Glomerular visceral epithelial cell (primary cell): ENCODE data around the gene SGSH.

Experiments
- DNase-seq: peaks from one replicate; pipeline ENCODE4 v3.0.0-alpha.2; 2016; ENCODE audit errors: extremely low spot score

The SGSH gene

GRCh38 chr17:80227156-80227555 lies 7.0 kb upstream of the SGSH start:
- DNase-seq: no peak

- no peak for DNase-seq
These were observed 5.1 kb upstream of the SGSH start for GRCh38 chr17:80225230-80225629.

DNA sequence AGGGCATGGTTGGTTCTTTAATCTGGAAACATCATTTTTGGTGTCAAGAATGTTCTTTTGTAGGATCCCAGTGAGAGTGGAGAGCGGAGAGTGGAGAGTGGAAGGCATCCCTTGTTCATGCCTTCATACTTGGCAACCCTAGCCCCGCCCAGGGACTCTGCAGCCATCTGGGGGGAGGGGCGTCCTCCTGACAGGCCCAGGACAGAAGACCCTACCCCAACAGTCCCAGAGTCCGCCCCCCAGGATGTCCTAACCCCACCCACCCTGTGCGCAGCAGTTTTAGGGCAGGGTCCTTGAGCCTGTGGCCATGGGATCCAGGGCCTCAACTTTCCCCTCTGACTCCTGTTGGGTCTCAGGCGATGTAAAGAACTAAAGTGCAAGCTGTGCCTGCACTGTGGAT lies 4.5 kb upstream of the SGSH start:
- DNase-seq: no peak

GRCh38 chr17:80223838-80224497 lies 3.8 kb upstream of the SGSH start:
- DNase-seq: no peak

DNA sequence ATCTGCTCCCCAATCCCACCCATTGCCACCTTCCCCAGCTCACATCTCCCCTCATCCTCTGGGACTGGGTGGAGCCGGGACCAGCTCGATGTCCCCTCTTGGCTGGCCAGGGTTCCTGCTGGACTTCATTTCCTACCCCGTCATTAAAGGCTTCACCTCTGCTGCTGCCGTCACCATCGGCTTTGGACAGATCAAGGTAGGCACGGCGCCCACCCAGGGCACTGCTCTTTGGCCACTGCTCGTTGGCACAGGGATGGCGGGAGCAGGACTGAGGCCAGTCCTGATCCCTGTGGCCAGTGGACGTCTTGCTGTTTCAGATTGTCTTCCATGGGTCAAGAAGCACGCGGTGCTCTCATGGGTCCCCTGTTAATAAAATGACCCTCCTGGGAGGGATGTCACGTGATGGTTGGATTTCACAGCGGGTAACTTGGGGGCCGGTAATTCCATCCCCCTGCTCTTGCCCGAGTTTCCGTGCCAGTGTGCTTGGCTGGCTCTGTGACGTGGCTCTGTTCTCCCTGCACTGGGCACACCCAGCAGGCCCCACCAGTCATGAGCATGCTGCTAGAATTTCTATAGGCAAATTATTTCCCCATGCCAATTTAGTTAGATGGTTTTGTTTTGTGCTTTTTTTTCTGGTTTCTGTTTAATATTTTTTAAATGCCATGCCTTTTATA lies 3.1 kb upstream of the SGSH start:
- no peak for DNase-seq

DNA sequence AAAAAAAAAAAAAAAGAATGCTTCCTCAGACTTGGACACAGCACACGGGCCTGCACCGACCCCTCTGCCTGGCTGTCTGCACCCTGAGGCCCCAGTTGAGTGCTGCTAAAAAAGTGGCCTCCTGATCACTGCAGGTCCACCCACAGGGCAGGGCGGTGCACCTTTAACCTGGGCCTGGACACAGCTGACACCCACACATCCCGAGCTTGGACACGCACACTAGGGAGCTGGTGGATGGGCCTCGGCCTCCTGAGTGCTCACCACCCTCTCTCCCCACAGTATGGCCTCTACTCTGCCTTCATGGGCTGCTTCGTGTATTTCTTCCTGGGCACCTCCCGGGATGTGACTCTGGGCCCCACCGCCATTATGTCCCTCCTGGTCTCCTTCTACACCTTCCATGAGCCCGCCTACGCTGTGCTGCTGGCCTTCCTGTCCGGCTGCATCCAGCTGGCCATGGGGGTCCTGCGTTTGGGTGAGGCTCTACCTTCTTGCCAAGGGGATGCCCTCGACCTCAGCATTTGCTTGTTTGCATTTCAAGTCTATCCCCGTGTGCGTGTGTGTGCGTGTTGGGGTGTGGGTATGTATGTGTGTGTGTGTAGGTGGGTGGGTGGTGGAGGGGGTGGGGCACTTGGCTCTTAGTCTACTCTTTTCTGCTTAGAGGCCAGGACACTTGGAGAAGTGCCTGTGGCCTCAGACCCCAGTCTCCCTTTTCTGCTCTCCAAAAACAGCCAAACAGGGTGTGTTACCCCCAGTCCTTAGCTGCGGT lies 2.4 kb upstream of the SGSH start:
- DNase-seq: no peak

DNA sequence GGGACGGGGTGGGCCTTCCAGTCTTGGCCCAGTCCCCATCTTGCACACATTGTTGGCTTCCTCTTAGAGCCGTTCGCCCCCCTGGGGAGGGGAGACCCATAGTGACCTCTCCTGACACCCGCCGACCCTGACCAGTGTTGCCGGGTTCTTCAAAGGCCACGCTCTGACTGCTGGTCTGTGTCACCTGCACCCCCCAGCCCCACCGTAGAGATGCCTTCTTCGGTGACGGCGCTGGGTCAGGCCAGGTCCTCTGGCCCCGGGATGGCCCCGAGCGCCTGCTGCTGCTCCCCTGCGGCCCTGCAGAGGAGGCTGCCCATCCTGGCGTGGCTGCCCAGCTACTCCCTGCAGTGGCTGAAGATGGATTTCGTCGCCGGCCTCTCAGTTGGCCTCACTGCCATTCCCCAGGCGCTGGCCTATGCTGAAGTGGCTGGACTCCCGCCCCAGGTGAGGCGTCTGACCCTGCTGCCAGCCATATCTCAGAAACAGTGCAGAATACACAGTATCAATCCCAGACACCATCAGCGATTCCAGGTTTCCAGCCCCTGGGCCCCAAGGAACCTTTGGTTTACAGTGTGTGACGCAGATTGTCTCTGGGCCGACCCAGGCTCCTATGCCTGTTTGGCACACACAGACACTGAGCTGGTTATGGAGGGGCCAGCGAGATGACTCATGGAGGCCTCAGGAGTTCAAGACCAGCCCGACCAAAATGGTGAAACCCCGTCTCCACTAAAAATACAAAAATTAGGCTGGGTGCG lies 1.4 kb upstream of the SGSH start:
- no peak for DNase-seq

GRCh38 chr17:80220736-80221215 lies 643 bp upstream of the SGSH start:
- no peak for DNase-seq

DNA sequence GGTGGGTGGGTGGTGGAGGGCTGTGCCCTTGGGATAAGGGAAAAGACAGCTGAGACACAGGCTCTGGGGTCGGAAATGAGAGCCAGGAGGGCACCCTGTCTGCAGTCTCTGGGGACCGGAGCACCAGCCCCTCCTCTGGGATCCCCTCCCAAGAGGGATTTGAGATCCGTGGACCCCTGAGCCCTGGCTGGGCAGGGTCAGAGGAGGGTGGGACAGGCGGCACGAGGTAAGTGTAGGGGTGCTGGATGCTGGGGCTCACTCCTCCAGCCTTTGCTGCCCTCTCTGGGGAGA lies 425 bp downstream of the SGSH start:
- DNase-seq: no peak

- DNase-seq: peak; percentile 96
These were observed 945 bp downstream of the SGSH start for GRCh38 chr17:80219013-80219762.

GRCh38 chr17:80218391-80218790 lies 1.7 kb downstream of the SGSH start:
- DNase-seq: no peak

- no peak for DNase-seq
These were observed 2.3 kb downstream of the SGSH start for GRCh38 chr17:80217703-80218362.

GRCh38 chr17:80216473-80217456 lies 3.4 kb downstream of the SGSH start:
- no peak for DNase-seq

DNA sequence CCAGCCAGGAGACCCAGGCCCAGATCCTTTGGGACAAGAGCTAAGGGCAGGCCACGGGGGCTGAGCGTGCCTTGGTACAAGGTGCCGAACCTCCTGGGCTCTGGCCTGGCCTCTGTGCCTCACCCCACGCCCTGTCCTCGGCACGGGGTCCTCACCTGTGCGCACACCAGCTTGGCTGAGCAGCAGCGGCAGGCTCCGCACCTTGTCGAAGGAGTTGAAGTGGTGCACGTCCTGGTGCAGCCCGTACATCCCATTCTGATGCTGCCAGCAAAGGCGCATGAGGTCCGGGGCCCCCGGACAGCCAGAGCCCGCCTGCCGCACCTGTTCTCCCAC lies 5.3 kb downstream of the SGSH start:
- DNase-seq: no peak

- DNase-seq: no peak
These were observed 5.9 kb downstream of the SGSH start for GRCh38 chr17:80214012-80214877.

GRCh38 chr17:80213643-80213975 lies 6.5 kb downstream of the SGSH start:
- DNase-seq: no peak

DNA sequence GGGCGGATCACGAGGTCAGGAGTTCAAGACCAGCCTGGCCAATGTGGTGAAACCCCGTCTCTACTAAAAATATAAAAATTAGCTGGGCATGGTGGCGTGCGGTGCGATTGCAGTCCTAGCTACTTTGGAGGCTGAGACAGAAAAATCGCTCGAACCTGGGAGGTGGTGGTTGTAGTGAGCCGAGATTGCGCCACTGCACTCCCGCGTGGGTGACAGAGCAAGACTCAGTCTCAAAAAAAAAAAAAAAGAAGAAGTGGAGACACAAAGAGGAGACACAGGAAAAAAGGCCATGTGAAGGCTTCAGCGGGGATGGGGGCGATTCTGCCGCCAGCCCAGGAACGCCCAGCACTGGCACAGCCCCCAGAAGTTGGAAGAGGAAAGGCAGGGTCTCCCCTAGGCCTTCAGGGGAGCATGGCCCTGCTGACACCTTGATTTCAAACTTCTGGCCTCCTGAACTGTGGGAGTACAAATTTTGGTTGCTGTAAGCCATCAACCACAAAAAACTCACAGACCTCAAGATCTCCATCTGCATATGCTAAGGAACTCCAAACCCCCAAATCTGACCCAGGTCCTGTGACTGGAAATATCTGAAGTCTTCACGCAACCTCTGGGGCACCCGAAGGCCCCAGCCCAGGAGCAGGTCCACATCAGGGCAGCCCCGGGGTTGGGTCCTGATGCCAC lies 7.0 kb downstream of the SGSH start:
- DNase-seq: no peak

DNA sequence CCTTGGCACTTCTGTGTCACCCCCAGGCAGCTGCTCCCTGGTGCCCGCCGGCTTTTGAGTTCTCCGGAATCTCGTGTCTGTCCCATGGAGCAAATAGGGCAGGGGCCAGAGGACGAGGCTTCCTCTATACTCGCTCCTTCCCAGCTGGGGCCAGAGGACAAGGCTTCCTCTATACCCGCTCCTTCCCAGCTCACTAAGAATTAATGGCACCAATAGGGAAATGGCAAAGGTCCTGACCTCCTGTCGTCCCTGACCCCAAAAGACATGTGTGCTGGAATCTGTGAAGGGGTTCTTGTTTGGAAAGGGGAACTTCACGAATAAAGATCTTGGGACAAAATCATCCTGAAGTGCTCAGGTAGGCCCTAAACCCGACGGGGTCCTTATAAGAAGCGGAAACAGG lies 7.6 kb downstream of the SGSH start:
- DNase-seq: no peak

GRCh38 chr17:80212109-80212508 lies 8.0 kb downstream of the SGSH start:
- DNase-seq: no peak
